Measurements from ENCODE around the gene CCDC137. TPM values are rescaled to one million over a fixed set of nuclear protein-coding genes. Genes with fewer than 3 reads are reported as not detected.

Gene CCDC137
- total and polyA plus RNA-seq, 2 of the 13 experiments (the other 11 are each of a cell fraction or from before 2014, with no cell fraction given), result 14.6 to 39.1 TPM

GRCh38 chr17:81683584-81684441, 17.3 kb downstream of the CCDC137 start, which contains the start of the genes ARL16 and HGS (continued):
- TF ChIP-seq RBM39 (IDR thresholded peaks at IDR 0.05; ENCODE audit: low read depth, low read length, poor library complexity, severe bottlenecking) (no peak), MLXIP (CRISPR knock-in tag; IDR thresholded peaks at IDR 0.05; ENCODE audit: borderline replicate concordance) (0 out of 2 replicates have a peak, but pooled peaks have one; percentile 51), ZGPAT (CRISPR knock-in tag; IDR thresholded peaks at IDR 0.05) (peak; percentile 93), PATZ1 (CRISPR knock-in tag; IDR thresholded peaks at IDR 0.05) (peak; percentile 98), IRF2 (CRISPR knock-in tag; IDR thresholded peaks at IDR 0.05) (peak; percentile 43; the same call in 1 of the 2 replicates), ZNF597 (CRISPR knock-in tag; IDR thresholded peaks at IDR 0.05) (no peak), ZNF782 (CRISPR knock-in tag; IDR thresholded peaks at IDR 0.05; ENCODE audit: borderline replicate concordance) (peak; percentile 26; the same call in 1 of the 2 replicates), RXRB (CRISPR knock-in tag; IDR thresholded peaks at IDR 0.05; ENCODE audit: borderline replicate concordance) (peak; percentile 66), ZNF337 (CRISPR knock-in tag; IDR thresholded peaks at IDR 0.05; ENCODE audit: borderline replicate concordance, low read depth) (peak; percentile 60; the same call in 1 of the 2 replicates), DR1 (CRISPR knock-in tag; IDR thresholded peaks at IDR 0.05) (peak; percentile 80), THAP11 (CRISPR knock-in tag; IDR thresholded peaks at IDR 0.05) (peak; percentile 95), ZBTB43 (CRISPR knock-in tag; conservative IDR thresholded peaks at IDR 0.05) (peak; percentile 57; the same call in 1 of the 2 replicates), ZMYM4 (CRISPR knock-in tag; IDR thresholded peaks at IDR 0.05) (peak; percentile 83), ADNP (CRISPR knock-in tag; IDR thresholded peaks at IDR 0.05) (no peak), KMT2B (CRISPR knock-in tag; IDR thresholded peaks at IDR 0.05) (peak; percentile 80), NR2C2 (CRISPR knock-in tag; IDR thresholded peaks at IDR 0.05; ENCODE audit: borderline replicate concordance) (peak; percentile 87), ZNF792 (CRISPR knock-in tag; IDR thresholded peaks at IDR 0.05) (0 out of 2 replicates have a peak, but pooled peaks have one; percentile 17)
